ENCODE results near the gene PWP1. TPM values are rescaled to one million over a fixed set of nuclear protein-coding genes. Genes with fewer than 3 reads are reported as not detected.
A peak's percentile ranks its signal among the peaks of the same experiment; 100 is the strongest.

The PWP1 gene
- total and polyA plus RNA-seq, 9 of the 15 experiments (the other 6 are each of a cell fraction or from before 2014, with no cell fraction given): 61.6 to 401 (median 111) TPM

DNA sequence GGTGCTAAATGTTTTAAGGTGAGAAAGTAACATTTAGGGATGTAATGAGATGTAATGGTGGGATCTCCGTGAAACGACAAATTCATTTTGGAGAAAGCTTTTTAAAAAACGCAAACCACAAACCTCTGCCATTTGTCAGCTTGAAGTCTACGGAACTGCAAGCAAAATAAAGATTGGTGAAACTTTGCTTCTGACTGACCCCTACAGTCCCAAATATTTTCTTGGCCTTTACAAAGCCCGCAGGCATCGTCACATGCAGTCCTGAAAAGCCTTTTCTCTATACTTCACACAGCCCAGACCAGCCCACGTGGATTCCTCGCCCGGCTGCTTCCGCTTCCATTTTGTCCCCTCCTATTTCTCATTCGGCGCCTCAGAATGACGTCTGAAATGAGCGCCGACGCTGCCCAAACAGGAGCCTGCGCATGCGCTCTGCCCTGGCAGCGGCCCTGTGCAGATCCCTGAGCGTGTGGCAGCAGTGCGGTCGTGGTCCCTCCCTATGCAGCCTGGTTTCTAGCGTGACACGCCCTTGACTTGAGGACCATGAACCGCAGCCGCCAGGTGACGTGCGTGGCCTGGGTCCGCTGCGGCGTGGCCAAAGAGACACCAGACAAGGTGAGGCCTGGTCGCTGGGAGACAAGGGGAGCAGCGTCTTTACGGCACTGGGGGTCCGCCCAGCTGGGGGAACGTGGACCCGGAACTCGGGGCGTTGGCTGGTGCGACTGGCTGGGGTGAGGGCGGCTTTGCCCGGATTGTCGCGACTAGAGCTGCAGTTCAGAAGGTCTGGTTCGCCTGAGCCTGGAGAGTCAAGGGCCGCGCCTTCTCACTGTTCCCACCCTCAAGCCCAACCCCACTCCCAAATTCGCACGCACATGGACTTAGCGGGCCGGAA is at the start of gene PWP1 (continued):
- TF ChIP-seq, protein P1, sequence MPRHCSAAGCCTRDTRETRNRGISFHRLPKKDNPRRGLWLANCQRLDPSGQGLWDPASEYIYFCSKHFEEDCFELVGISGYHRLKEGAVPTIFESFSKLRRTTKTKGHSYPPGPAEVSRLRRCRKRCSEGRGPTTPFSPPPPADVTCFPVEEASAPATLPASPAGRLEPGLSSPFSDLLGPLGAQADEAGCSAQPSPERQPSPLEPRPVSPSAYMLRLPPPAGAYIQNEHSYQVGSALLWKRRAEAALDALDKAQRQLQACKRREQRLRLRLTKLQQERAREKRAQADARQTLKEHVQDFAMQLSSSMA (CRISPR knock-in tag; IDR thresholded peaks at IDR 0.05): no peak
- TF ChIP-seq TCF7L2 (IDR thresholded peaks at IDR 0.05; ENCODE audit: low read depth, low read length): no peak
- TF ChIP-seq MEIS2 (IDR thresholded peaks at IDR 0.05; ENCODE audit: partially characterized antibody): peak; percentile 85
- TF ChIP-seq ZNF3 (CRISPR knock-in tag; IDR thresholded peaks at IDR 0.05): no peak
- no peak for TF ChIP-seq ZBED1 (IDR thresholded peaks at IDR 0.05)
- TF ChIP-seq LEF1 (IDR thresholded peaks at IDR 0.05): no peak
- no peak; a peak in 1 of 6 replicates for TF ChIP-seq ZBTB11 (CRISPR knock-in tag; IDR thresholded peaks at IDR 0.05)
- TF ChIP-seq ZNF707 (CRISPR knock-in tag; conservative IDR thresholded peaks at IDR 0.05): no peak
- TF ChIP-seq ZBTB26 (CRISPR knock-in tag; IDR thresholded peaks at IDR 0.05): no peak
- no peak for TF ChIP-seq ZFP30 (CRISPR knock-in tag; IDR thresholded peaks at IDR 0.05; ENCODE audit: borderline replicate concordance)
- TF ChIP-seq ZNF609 (CRISPR knock-in tag; IDR thresholded peaks at IDR 0.05; ENCODE audit: borderline replicate concordance): no peak
- no peak for TF ChIP-seq RBM15 (IDR thresholded peaks at IDR 0.05; ENCODE audit: insufficient read depth, low read length)
- no peak for TF ChIP-seq SMARCB1 (IDR thresholded peaks at IDR 0.05; ENCODE audit: insufficient read length, low read depth)
- no peak for TF ChIP-seq SETDB1 (IDR thresholded peaks at IDR 0.05; ENCODE audit: low read length)
- TF ChIP-seq BRF1 (IDR thresholded peaks at IDR 0.05; ENCODE audit: borderline replicate concordance, extremely low read depth, insufficient read length): no peak
- TF ChIP-seq ZNF224 (CRISPR knock-in tag; IDR thresholded peaks at IDR 0.05): no peak
- 0 out of 2 replicates have a peak, but pooled peaks have one; percentile 36 for TF ChIP-seq KLF6 (CRISPR knock-in tag; IDR thresholded peaks at IDR 0.05; ENCODE audit: borderline replicate concordance)
